PC-3 (cell line): Measurements from ENCODE around the gene CAMTA2. TPM values are rescaled to one million over a fixed set of nuclear protein-coding genes. Genes with fewer than 3 reads are reported as not detected.

ENCODE experiments used
- ATAC-seq: fragments of 200-7000 bp; cut with Tn5 transposase; 2 replicates; pipeline ENCODE4 v1.9.1; 2020; ENCODE audit warnings: mild to moderate bottlenecking, moderate library complexity
- BruUV-seq: library from RNA; stranded (reverse); fragments of 400-500 nt; replicated peaks from 2 replicates; lab custom pipeline; 2021; lab: Mats Ljungman, UMichigan
- CTCF ChIA-PET: fragments of 300-600 bp; sonication (Branson Sonifier 250); formaldehyde crosslinking; loops from one replicate; lab custom pipeline; 2022; ENCODE audit warnings: antibody characterized with exemption; lab: Charles Lee
- POLR2A ChIA-PET: fragments of 300-600 bp; sonication (Branson Sonifier 250); formaldehyde crosslinking; loops from one replicate; lab custom pipeline; 2022; ENCODE audit warnings: antibody characterized with exemption; ENCODE audit not compliant: unreplicated experiment; lab: Charles Lee
- DNase-seq: peaks from one replicate; pipeline ENCODE4 v3.0.0-alpha.2; 2015
- H2AFZ ChIP-seq: fragments of 300-600 bp; sonication (generic); 2 replicates; pipeline ENCODE4 v1.6.0; 2016; ENCODE audit warnings: antibody characterized with exemption, low read length
- H3F3A ChIP-seq: fragments of 300-600 bp; sonication (generic); one replicate; pipeline ENCODE4 v1.6.0; 2017; ENCODE audit warnings: antibody characterized with exemption, low read length, control low read depth, mild to moderate bottlenecking; ENCODE audit not compliant: unreplicated experiment
- H3K27ac ChIP-seq: fragments of 300-600 bp; sonication (generic); 2 replicates; pipeline ENCODE4 v1.5.1; 2016; ENCODE audit warnings: mild to moderate bottlenecking, low read length
- H3K27me3 ChIP-seq: fragments of 300-600 bp; sonication (generic); 2 replicates; pipeline ENCODE4 v1.6.1; 2016; ENCODE audit warnings: low read length, mixed read lengths
- H3K36me3 ChIP-seq: fragments of 300-600 bp; sonication (generic); 2 replicates; pipeline ENCODE4 v1.6.1; 2016; ENCODE audit warnings: low read depth, mixed run types, low read length, mixed read lengths
- H3K4me1 ChIP-seq: fragments of 300-600 bp; sonication (generic); 2 replicates; pipeline ENCODE4 v1.5.1; 2016; ENCODE audit warnings: low read length; ENCODE audit not compliant: insufficient read depth
- H3K4me2 ChIP-seq: fragments of 300-600 bp; sonication (generic); 2 replicates; pipeline ENCODE4 v1.6.0; 2016; ENCODE audit warnings: low read length
- H3K4me3 ChIP-seq: fragments of 300-600 bp; sonication (generic); 2 replicates; pipeline ENCODE4 v1.5.1; 2016; ENCODE audit warnings: mild to moderate bottlenecking, low read length, mixed read lengths
- H3K79me2 ChIP-seq: fragments of 300-600 bp; sonication (generic); 2 replicates; pipeline ENCODE4 v1.6.1; 2017; ENCODE audit warnings: low read length, mixed read lengths
- H3K9ac ChIP-seq: fragments of 300-600 bp; sonication (generic); 2 replicates; pipeline ENCODE4 v1.6.0; 2016; ENCODE audit warnings: mild to moderate bottlenecking, low read length
- H3K9me2 ChIP-seq: fragments of 300-600 bp; sonication (generic); replicated peaks from 2 replicates; pipeline ENCODE4 v1.6.1; 2016; ENCODE audit warnings: mixed run types, low read length, mixed read lengths
- H3K9me3 ChIP-seq: fragments of 300-600 bp; sonication (generic); 2 replicates; pipeline ENCODE4 v1.6.1; 2016; ENCODE audit warnings: low read length, mixed read lengths
- H4K20me1 ChIP-seq: fragments of 300-600 bp; sonication (generic); 2 replicates; pipeline ENCODE4 v1.6.1; 2016; ENCODE audit warnings: low read length, mixed read lengths
- EZH2 ChIP-seq: fragments of 300-600 bp; sonication (generic); IDR thresholded peaks from one replicate; pipeline ENCODE4 v1.6.1; 2017; ENCODE audit warnings: antibody characterized with exemption, mild to moderate bottlenecking, low read length; ENCODE audit not compliant: unreplicated experiment
- EZH2phosphoT487 ChIP-seq: fragments of 300-600 bp; sonication (generic); IDR thresholded peaks from 2 replicates; pipeline ENCODE4 v1.6.1; 2018; ENCODE audit warnings: mild to moderate bottlenecking, antibody characterized with exemption, low read length, borderline replicate concordance
- intact Hi-C: fragments of 100-400 bp; cut with micrococcal nuclease; formaldehyde crosslinking; loops from 2 replicates; pipeline ENCODE4 v1.9.0; 2023
- total RNA-seq: library from RNA; depleted of rRNA; stranded (reverse); fragments of >200 nt; gene quantifications from 2 replicates; pipeline ENCODE4 v1.2.3, GENCODE V29; 2014
- TF ChIP-seq, protein P1 (sequence below): fragments of 300-600 bp; sonication (generic); conservative IDR thresholded peaks from 2 replicates; pipeline ENCODE4 v1.5.1; 2017; ENCODE audit warnings: antibody characterized with exemption, low read depth, mild to moderate bottlenecking, low read length

Gene CAMTA2
- total RNA-seq, 1 experiment from 2014 or later: 6.2 TPM

DNA sequence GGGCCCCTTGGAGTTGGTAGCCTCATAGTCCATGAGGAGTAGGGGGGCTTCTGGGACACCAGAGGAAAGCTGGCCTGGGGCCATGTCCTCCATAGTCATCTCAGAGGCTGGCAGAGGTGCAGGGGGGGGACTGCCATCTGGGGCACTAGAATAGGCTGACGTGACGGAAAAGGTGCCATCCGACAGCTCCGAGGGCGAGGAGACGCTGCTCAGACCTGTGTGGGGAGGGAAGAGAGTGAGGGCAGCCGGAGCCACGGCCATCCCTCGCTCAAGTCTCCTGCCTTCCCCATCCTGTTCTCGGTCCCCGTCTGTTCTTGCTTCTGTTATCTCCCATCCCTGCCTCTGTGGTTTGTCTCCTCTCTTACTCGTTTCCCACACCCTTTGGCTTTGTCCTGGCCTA, 15.2 kb downstream of the CAMTA2 start:
- H2AFZ ChIP-seq: no peak overlapping the region
- no peak for TF ChIP-seq EZH2phosphoT487
- TF ChIP-seq, protein P1, sequence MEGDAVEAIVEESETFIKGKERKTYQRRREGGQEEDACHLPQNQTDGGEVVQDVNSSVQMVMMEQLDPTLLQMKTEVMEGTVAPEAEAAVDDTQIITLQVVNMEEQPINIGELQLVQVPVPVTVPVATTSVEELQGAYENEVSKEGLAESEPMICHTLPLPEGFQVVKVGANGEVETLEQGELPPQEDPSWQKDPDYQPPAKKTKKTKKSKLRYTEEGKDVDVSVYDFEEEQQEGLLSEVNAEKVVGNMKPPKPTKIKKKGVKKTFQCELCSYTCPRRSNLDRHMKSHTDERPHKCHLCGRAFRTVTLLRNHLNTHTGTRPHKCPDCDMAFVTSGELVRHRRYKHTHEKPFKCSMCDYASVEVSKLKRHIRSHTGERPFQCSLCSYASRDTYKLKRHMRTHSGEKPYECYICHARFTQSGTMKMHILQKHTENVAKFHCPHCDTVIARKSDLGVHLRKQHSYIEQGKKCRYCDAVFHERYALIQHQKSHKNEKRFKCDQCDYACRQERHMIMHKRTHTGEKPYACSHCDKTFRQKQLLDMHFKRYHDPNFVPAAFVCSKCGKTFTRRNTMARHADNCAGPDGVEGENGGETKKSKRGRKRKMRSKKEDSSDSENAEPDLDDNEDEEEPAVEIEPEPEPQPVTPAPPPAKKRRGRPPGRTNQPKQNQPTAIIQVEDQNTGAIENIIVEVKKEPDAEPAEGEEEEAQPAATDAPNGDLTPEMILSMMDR: no peak
- TF ChIP-seq EZH2: no peak
- H3K9me2 ChIP-seq: no peaks in the 10 kb centered on the region
- CTCF ChIA-PET: no interaction called here
- H3K36me3 ChIP-seq: no peaks in the 10 kb centered on the region; the same call in 1 of the 2 replicates
- BruUV-seq: no TSS peak
- POLR2A ChIA-PET: no interaction called here
- DNase-seq (no peak), ATAC-seq (no peak)
- no peak overlapping the region for H3K4me3 ChIP-seq
- H3K4me1 ChIP-seq: peaks cover 13% of the 10 kb centered on the region
- no peaks in the 10 kb centered on the region for H3F3A ChIP-seq
- no peak overlapping the region for H3K4me2 ChIP-seq
- peaks cover 8% of the 10 kb centered on the region; the same call in 1 of the 2 replicates for H3K79me2 ChIP-seq
- no peaks in the 10 kb centered on the region for H4K20me1 ChIP-seq
- H3K27me3 ChIP-seq: no peaks in the 10 kb centered on the region
- no peak overlapping the region for H3K9ac ChIP-seq
- H3K27ac ChIP-seq: no peak overlapping the region
- H3K9me3 ChIP-seq: no peaks in the 10 kb centered on the region
- intact Hi-C loops: no loop called here

DNA sequence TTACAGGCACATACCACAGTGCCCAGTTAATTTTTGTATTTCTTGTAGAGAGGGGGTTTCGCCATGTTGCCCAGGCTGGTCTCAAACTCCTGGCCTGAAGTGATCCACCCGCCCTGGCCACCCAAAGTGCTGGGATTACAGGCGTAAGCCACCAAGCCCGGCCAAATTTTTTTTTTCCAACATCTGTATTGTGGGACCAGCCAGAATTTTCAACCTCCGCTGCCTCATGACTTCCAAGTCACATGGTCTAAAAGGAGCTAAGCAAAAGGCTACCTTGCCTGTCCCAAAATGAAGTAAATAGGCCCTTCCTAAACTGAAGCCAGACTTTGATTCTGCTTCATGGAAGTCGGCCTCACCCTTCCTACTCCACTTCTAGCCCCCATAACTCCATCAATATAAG, 15.6 kb downstream of the CAMTA2 start:
- POLR2A ChIA-PET: no interaction called here
- peaks cover 8% of the 10 kb centered on the region; the same call in 1 of the 2 replicates for H3K79me2 ChIP-seq
- no peaks in the 10 kb centered on the region for H3F3A ChIP-seq
- no peaks in the 10 kb centered on the region for H3K27me3 ChIP-seq
- no peak for DNase-seq
- H2AFZ ChIP-seq: no peak overlapping the region
- H4K20me1 ChIP-seq: no peaks in the 10 kb centered on the region
- H3K4me3 ChIP-seq: no peak overlapping the region
- no peak for ATAC-seq
- CTCF ChIA-PET: no interaction called here
- peaks cover 14% of the 10 kb centered on the region for H3K4me1 ChIP-seq
- H3K9ac ChIP-seq: no peak overlapping the region
- no peak for TF ChIP-seq EZH2
- TF ChIP-seq, protein P1: no peak
- no peak for TF ChIP-seq EZH2phosphoT487
- no peaks in the 10 kb centered on the region for H3K9me2 ChIP-seq
- H3K9me3 ChIP-seq: no peaks in the 10 kb centered on the region
- H3K36me3 ChIP-seq: no peaks in the 10 kb centered on the region; the same call in 1 of the 2 replicates
- intact Hi-C loops: no loop called here
- H3K27ac ChIP-seq: no peak overlapping the region
- no TSS peak for BruUV-seq
- H3K4me2 ChIP-seq: no peak overlapping the region

DNA sequence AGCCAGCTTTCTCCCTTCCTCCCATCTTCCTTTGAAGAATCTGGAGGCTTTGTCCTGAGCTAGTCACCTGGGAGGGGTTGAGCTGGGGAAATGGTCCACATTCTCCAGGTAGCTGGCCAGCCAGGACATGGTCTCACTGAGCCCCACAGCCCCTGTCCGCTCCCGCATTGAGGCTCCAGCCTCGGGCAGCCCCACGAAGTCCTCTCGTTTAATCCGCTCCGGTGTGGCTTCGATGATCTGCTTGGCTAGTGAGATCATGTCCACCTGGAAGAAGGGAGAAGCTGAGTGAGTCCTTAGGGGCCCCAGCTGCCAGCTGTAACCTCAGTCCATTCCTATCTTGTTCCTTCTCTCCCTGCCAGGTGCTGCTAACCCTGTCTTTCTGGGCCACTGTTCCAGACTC, 17.2 kb downstream of the CAMTA2 start:
- Histone ChIP-seq H3F3A (no peaks in the 10 kb centered on the region), H2AFZ (no peak overlapping the region), H3K9me3 (no peaks in the 10 kb centered on the region), H3K36me3 (no peaks in the 10 kb centered on the region; the same call in 1 of the 2 replicates), H3K9ac (no peak overlapping the region), H3K4me1 (peaks cover 23% of the 10 kb centered on the region), H3K79me2 (peaks cover 12% of the 10 kb centered on the region; the same call in 1 of the 2 replicates), H3K4me2 (no peak overlapping the region), H3K27ac (no peak overlapping the region), H3K27me3 (no peaks in the 10 kb centered on the region), H3K9me2 (no peaks in the 10 kb centered on the region), H3K4me3 (no peak overlapping the region), H4K20me1 (no peaks in the 10 kb centered on the region)
- no TSS peak for BruUV-seq
- no peak for ATAC-seq
- ChIA-PET POLR2A (no interaction called here), CTCF (no interaction called here)
- TF ChIP-seq EZH2phosphoT487 (no peak), EZH2 (no peak)
- TF ChIP-seq, protein P1: no peak
- intact Hi-C loops: no loop called here
- DNase-seq: no peak
